Measurements from ENCODE around the gene ARF3.

GRCh38 chr12:48978741-48979601 is 21.7 kb upstream of the ARF3 start:
- TF ChIP-seq CTCF (IDR thresholded peaks at IDR 0.05) (no peak), POLR2A (IDR thresholded peaks at IDR 0.05) (no peak)
